Heart left ventricle (tissue), 13 donors: ENCODE measurements around the gene HAL.

Experiments
- CTCF ChIP-seq, 12 donors: fragments of 200-600 bp; sonication (generic) in 4 of 12; IDR thresholded peaks; one replicate each; pipeline versions ENCODE4 v1.5.0 to v1.8.0; 2018 to 2022; ENCODE audit warnings: antibody characterized with exemption in 12 of 12, mild to moderate bottlenecking in 5 of 12
- POLR2A ChIP-seq, 2 donors: fragments of 450-650 bp; IDR thresholded peaks; one replicate each; pipeline ENCODE4 v1.6.1; 2017; ENCODE audit warnings: antibody characterized with exemption in 2 of 2, mild to moderate bottlenecking in 2 of 2, moderate library complexity in 2 of 2
- donor health status: ischemic (EF 13 %, LVEDD 7.1; RV severe dilation, severe dysfunction).
- donor health status: DM: no; HTN: yes; CAD: no.
- donor health status: DM: no; HTN: no; CAD: no.
- donor health status: ischemic (EF 25% LVEDD 6.9; RV normal size, moderate dysfunction).
- donor health status: ischemic (EF 25% LVEDD 5.7; RV mildly dilated, moderate dysfunction).
- donor health status: ischemic (EF 35%, LVEDD 5.7; RV mildly dilated, moderate dysfunction).
- donor health status: nonischemic (EF 11% LVEDD 7.7; RV severe dilation, severe dysfunction).
- donor health status: DM: yes; HTN: yes; CAD: no.
- donor health status: PGD.
- donor health status: ischemic (EF 29% LVEDD 5.4; RV normal size, mild dysfunction).
- donor health status: nonischemic (EF 23%, LVEDD 6.1; RV moderate dilation, normal function).

- no peak for TF ChIP-seq CTCF (IDR thresholded peaks at IDR 0.05)
- TF ChIP-seq POLR2A (IDR thresholded peaks at IDR 0.05): no peak
Observed at GRCh38 chr12:95951515-95951914, 44.6 kb downstream of the HAL start.
